Measurements from ENCODE around the gene GRAMD4.

The GRAMD4 gene

GRCh38 chr22:46687460-46687859 lies 67.3 kb downstream of the GRAMD4 start:
- Histone ChIP-seq H3K4me3 (ENCODE audit: low read length) (no peak overlapping the region), H3K36me3 (ENCODE audit: control insufficient read depth, low read length) (peaks cover 33% of the 10 kb centered on the region), H3K4me2 (ENCODE audit: low read length) (no peak overlapping the region), H3K9me2 (replicated peaks; ENCODE audit: control insufficient read depth, low read length) (no peaks in the 10 kb centered on the region), H4K20me1 (ENCODE audit: control insufficient read depth, insufficient read depth, low read depth, low read length) (no peaks in the 10 kb centered on the region), H3K9me3 (ENCODE audit: control insufficient read depth, insufficient read depth, low read length) (no peaks in the 10 kb centered on the region), H3K4me1 (ENCODE audit: control insufficient read depth, low read length) (peaks cover 43% of the 10 kb centered on the region), H3K27ac (ENCODE audit: low read depth, low read length) (no peak overlapping the region), H3K27me3 (ENCODE audit: control insufficient read depth, low read length) (no peaks in the 10 kb centered on the region), H3K79me2 (ENCODE audit: control insufficient read depth, low read length) (no peaks in the 10 kb centered on the region), H3F3A (ENCODE audit: control insufficient read depth, insufficient read depth) (peaks cover 20% of the 10 kb centered on the region)
- TF ChIP-seq, protein P1, sequence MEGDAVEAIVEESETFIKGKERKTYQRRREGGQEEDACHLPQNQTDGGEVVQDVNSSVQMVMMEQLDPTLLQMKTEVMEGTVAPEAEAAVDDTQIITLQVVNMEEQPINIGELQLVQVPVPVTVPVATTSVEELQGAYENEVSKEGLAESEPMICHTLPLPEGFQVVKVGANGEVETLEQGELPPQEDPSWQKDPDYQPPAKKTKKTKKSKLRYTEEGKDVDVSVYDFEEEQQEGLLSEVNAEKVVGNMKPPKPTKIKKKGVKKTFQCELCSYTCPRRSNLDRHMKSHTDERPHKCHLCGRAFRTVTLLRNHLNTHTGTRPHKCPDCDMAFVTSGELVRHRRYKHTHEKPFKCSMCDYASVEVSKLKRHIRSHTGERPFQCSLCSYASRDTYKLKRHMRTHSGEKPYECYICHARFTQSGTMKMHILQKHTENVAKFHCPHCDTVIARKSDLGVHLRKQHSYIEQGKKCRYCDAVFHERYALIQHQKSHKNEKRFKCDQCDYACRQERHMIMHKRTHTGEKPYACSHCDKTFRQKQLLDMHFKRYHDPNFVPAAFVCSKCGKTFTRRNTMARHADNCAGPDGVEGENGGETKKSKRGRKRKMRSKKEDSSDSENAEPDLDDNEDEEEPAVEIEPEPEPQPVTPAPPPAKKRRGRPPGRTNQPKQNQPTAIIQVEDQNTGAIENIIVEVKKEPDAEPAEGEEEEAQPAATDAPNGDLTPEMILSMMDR (IDR thresholded peaks at IDR 0.05; ENCODE audit: low read depth, low read length, poor library complexity, severe bottlenecking) = no peak
- TF ChIP-seq EZH2phosphoT487 (IDR thresholded peaks at IDR 0.05; ENCODE audit: borderline replicate concordance, low read length) = no peak

GRCh38 chr22:46688949-46689348 lies 68.8 kb downstream of the GRAMD4 start:
- TF ChIP-seq, protein P1 (IDR thresholded peaks at IDR 0.05; ENCODE audit: low read depth, low read length, poor library complexity, severe bottlenecking) = no peak
- no peak for TF ChIP-seq EZH2phosphoT487 (IDR thresholded peaks at IDR 0.05; ENCODE audit: borderline replicate concordance, low read length)
- Histone ChIP-seq H3K4me3 (ENCODE audit: low read length) (no peak overlapping the region), H3K9me3 (ENCODE audit: control insufficient read depth, insufficient read depth, low read length) (no peaks in the 10 kb centered on the region), H3F3A (ENCODE audit: control insufficient read depth, insufficient read depth) (peaks cover 13% of the 10 kb centered on the region), H3K27me3 (ENCODE audit: control insufficient read depth, low read length) (no peaks in the 10 kb centered on the region), H3K4me1 (ENCODE audit: control insufficient read depth, low read length) (peaks cover 28% of the 10 kb centered on the region), H3K36me3 (ENCODE audit: control insufficient read depth, low read length) (peaks cover 36% of the 10 kb centered on the region), H4K20me1 (ENCODE audit: control insufficient read depth, insufficient read depth, low read depth, low read length) (no peaks in the 10 kb centered on the region), H3K27ac (ENCODE audit: low read depth, low read length) (no peak overlapping the region), H3K79me2 (ENCODE audit: control insufficient read depth, low read length) (no peaks in the 10 kb centered on the region), H3K9me2 (replicated peaks; ENCODE audit: control insufficient read depth, low read length) (no peaks in the 10 kb centered on the region), H3K4me2 (ENCODE audit: low read length) (no peak overlapping the region)

DNA sequence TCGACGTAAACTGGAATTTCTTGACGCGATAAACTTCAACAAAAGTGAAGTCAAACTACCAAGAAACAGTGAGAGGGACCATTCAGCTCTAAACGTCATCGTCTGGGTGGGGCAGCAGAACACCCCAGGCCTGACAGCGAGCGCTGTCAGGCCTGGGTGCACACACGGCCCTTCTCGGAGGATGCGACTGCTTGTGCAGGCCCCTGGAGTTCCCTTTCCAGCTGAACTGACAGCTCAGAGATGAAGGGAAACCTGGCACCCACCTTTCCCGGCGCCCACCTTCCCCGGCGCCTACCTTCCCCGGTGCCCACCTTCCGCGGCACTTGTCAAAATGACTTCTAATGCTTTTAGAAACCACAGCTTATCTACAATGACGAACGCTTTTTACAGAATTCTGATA lies 70.0 kb downstream of the GRAMD4 start:
- no peaks in the 10 kb centered on the region for H3K27me3 ChIP-seq (ENCODE audit: control insufficient read depth, low read length)
- peaks cover 16% of the 10 kb centered on the region for H3K4me1 ChIP-seq (ENCODE audit: control insufficient read depth, low read length)
- TF ChIP-seq, protein P1 (IDR thresholded peaks at IDR 0.05; ENCODE audit: low read depth, low read length, poor library complexity, severe bottlenecking) = no peak
- TF ChIP-seq EZH2phosphoT487 (IDR thresholded peaks at IDR 0.05; ENCODE audit: borderline replicate concordance, low read length) = no peak
- no peaks in the 10 kb centered on the region for H3K9me2 ChIP-seq (replicated peaks; ENCODE audit: control insufficient read depth, low read length)
- no peaks in the 10 kb centered on the region for H3K9me3 ChIP-seq (ENCODE audit: control insufficient read depth, insufficient read depth, low read length)
- H3F3A ChIP-seq (ENCODE audit: control insufficient read depth, insufficient read depth) = peaks cover 2% of the 10 kb centered on the region; the same call in 1 of the 2 replicates
- no peak overlapping the region for H3K27ac ChIP-seq (ENCODE audit: low read depth, low read length)
- H4K20me1 ChIP-seq (ENCODE audit: control insufficient read depth, insufficient read depth, low read depth, low read length) = no peaks in the 10 kb centered on the region
- H3K79me2 ChIP-seq (ENCODE audit: control insufficient read depth, low read length) = no peaks in the 10 kb centered on the region
- H3K4me3 ChIP-seq (ENCODE audit: low read length) = no peak overlapping the region
- peaks cover 39% of the 10 kb centered on the region for H3K36me3 ChIP-seq (ENCODE audit: control insufficient read depth, low read length)
- H3K4me2 ChIP-seq (ENCODE audit: low read length) = no peak overlapping the region
